Ectodermal cell (in vitro differentiated cells): ENCODE measurements around the gene CD3E.

Experiments
- H3K27ac ChIP-seq: 2 replicates; pipeline ENCODE4 v1.7.0; 2013; ENCODE audit warnings: mild to moderate bottlenecking, low read depth, low read length; ENCODE audit not compliant: insufficient read depth, poor library complexity, severe bottlenecking
- H3K27me3 ChIP-seq: 2 replicates; pipeline ENCODE4 v1.7.0; 2013; ENCODE audit warnings: mild to moderate bottlenecking, low read length; ENCODE audit not compliant: insufficient read depth, control insufficient read depth, poor library complexity, severe bottlenecking
- H3K36me3 ChIP-seq: one replicate; pipeline ENCODE4 v1.7.0; 2013; ENCODE audit warnings: low read length; ENCODE audit not compliant: control insufficient read depth, insufficient read depth
- H3K4me1 ChIP-seq: one replicate; pipeline ENCODE4 v1.7.0; 2013; ENCODE audit warnings: low read length; ENCODE audit not compliant: control insufficient read depth, insufficient read depth
- H3K4me3 ChIP-seq: 2 replicates; pipeline ENCODE4 v1.7.0; 2013; ENCODE audit warnings: low read depth, low read length, control low read depth; ENCODE audit not compliant: insufficient read depth
- H3K9me3 ChIP-seq: 2 replicates; pipeline ENCODE4 v1.7.0; 2013; ENCODE audit warnings: mild to moderate bottlenecking, low read length, moderate library complexity; ENCODE audit not compliant: control insufficient read depth
- WGBS, 2 experiments: methylation state at CpG; one replicate each; pipeline ENCODE4 v1.1.7; 2013; ENCODE audit warnings: missing lambda C conversion rate in 2 of 2; 5-methylcytosine and 5-hydroxymethylcytosine counted together

CD3E gene

DNA sequence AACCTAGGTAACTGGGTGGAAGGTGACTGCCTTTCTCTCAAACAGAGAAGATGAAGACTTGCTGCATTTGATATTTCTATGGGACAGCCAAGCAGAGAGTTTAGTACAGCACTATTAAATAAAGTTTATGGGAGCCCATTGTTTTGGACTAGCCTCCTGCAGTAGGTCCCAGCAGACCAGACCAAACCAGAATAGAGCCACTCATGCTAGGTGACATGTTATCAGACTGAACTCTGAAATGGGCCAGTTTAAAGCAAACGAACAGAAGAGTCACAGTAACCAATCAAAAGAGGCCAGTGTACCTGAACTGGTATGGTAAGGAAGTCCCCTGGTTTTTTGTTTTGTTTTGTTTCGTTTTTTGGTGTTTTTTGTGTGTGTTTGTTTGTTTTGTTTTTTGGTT is 32.5 kb upstream of the CD3E start:
- H3K27ac ChIP-seq: no peak overlapping the region
- no peaks in the 10 kb centered on the region for H3K4me1 ChIP-seq
- peaks cover 26% of the 10 kb centered on the region for H3K27me3 ChIP-seq
- 78 to 85% methylated on average over 2 of the region's 2 CpGs for WGBS, 2 experiments
- no peaks in the 10 kb centered on the region for H3K9me3 ChIP-seq
- no peak overlapping the region for H3K4me3 ChIP-seq
- H3K36me3 ChIP-seq: no peaks in the 10 kb centered on the region

DNA sequence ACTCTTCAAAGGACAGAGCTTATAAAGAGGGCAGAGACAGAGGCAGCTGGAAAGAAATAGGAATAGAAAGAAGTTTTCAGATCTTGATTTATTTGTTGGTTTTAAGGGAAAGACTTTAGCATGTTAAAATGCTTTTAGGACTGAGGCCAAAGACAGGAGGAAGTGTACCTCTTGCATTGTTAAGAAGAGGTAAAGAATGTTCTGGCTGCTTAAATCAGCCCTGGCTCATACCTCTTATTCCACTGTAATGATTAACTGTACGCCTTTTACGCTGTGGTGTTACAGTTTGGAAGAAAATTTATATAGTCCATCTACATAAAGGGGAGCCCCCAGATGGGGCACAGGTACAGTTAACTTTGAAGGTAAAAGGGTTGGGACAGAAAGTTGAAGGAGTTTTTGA is 30.3 kb upstream of the CD3E start:
- Histone ChIP-seq H3K9me3 (no peaks in the 10 kb centered on the region), H3K27me3 (peaks cover 18% of the 10 kb centered on the region), H3K4me1 (no peaks in the 10 kb centered on the region), H3K27ac (no peak overlapping the region), H3K4me3 (no peak overlapping the region), H3K36me3 (no peaks in the 10 kb centered on the region)
- WGBS, 2 experiments: 86 to 100% methylated on average over 1 to 2 of the region's 2 CpGs

DNA sequence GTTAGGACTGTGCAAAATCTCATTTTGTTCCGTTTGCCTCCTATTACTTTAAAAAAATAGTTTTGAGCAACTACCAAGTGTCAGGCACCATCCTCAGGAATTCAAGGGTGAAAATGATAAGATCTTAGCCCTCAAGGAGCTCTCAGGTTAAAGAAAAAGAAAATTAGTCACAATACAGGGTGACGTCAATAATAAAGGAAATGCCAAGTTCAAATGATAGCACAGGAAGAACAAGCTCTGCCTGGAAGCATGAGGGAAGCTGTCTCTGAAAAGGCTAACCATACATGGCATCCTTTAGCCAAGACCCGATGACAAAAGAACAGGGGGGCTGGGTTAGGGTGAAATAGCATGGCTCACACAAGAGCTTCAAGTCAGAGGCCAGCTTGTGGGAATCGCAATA is 29.4 kb upstream of the CD3E start:
- peaks cover 9% of the 10 kb centered on the region for H3K27me3 ChIP-seq
- no peak overlapping the region for H3K27ac ChIP-seq
- no peaks in the 10 kb centered on the region for H3K4me1 ChIP-seq
- WGBS, 2 experiments: 69 to 70% methylated on average over 4 of the region's 4 CpGs
- no peaks in the 10 kb centered on the region for H3K9me3 ChIP-seq
- no peak overlapping the region for H3K4me3 ChIP-seq
- H3K36me3 ChIP-seq: no peaks in the 10 kb centered on the region

DNA sequence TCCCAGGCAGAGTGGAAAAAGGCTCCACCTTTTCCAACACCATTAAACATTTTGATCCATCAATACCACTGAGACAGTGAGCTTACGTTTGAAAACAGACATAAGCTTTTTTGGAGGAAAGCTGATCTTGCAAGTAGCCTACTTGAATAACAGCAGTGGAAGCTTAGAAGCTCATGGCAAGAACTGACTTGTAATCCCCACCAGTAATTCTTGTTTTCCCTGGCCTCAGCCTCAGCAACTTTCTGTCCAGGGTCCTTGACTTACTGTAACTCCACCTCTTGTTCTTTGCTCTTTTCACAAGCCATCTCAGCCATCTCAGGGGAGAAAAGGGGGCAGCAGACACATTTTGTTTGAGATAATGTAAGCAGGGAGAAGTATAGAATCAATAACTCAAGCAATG is 28.1 kb upstream of the CD3E start:
- no peak overlapping the region for H3K4me3 ChIP-seq
- 89 to 94% methylated on average over 1 of the region's 1 CpG for WGBS, 2 experiments

DNA sequence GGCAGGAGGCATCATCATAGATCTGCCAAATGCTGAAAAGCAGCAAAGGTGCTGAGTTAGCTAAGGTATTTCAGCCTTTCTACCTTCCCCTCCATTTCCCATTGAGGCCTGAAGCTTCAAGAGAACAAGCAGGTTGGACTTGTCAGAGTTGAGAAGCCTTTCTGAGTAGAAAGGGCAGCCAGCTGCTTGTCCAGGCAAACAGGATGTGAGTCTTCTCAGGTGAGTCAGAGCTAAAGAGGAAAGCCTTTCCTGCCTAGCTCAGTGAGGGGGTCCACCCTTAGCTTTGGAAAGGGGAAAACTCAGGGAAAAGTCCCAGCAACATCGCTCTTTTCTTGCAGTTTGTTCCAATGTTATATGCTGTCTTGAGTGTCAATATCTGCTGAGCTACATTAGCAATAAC is 27.2 kb upstream of the CD3E start:
- Histone ChIP-seq H3K4me1 (no peaks in the 10 kb centered on the region), H3K4me3 (no peak overlapping the region), H3K36me3 (no peaks in the 10 kb centered on the region), H3K27me3 (peaks cover 6% of the 10 kb centered on the region), H3K27ac (no peak overlapping the region), H3K9me3 (no peaks in the 10 kb centered on the region)
- WGBS, 2 experiments: 85 to 100% methylated on average over 1 of the region's 1 CpG

More for the DNA sequence above, 28.1 kb upstream of the CD3E start:
- Histone ChIP-seq H3K9me3 (no peaks in the 10 kb centered on the region), H3K27me3 (peaks cover 6% of the 10 kb centered on the region), H3K36me3 (no peaks in the 10 kb centered on the region), H3K27ac (no peak overlapping the region), H3K4me1 (no peaks in the 10 kb centered on the region)

DNA sequence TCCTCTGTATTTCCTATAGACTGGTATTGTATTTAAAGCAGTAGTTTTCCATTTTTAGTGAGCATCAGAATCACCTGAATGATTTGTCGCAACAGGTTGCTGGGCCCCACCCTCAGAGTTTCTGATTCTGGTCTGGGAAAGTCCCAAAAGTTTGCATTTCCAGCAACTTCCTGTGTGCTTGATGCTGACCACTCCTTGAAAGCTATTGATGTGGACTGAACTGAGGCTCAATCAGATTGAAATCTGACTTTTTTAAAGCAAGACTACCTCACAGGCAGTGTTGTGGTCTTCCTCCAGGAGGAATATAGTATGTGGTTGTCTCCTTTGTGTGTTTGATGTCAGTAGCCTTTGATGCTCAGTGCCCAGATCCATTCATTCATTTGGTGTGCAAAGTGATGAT is 23.2 kb upstream of the CD3E start:
- H3K4me3 ChIP-seq: no peak overlapping the region
- H3K36me3 ChIP-seq: no peaks in the 10 kb centered on the region
- peaks cover 6% of the 10 kb centered on the region for H3K27me3 ChIP-seq
- H3K4me1 ChIP-seq: no peaks in the 10 kb centered on the region
- 94 to 98% methylated on average over 1 of the region's 1 CpG for WGBS, 2 experiments
- H3K9me3 ChIP-seq: no peaks in the 10 kb centered on the region
- no peak overlapping the region for H3K27ac ChIP-seq

DNA sequence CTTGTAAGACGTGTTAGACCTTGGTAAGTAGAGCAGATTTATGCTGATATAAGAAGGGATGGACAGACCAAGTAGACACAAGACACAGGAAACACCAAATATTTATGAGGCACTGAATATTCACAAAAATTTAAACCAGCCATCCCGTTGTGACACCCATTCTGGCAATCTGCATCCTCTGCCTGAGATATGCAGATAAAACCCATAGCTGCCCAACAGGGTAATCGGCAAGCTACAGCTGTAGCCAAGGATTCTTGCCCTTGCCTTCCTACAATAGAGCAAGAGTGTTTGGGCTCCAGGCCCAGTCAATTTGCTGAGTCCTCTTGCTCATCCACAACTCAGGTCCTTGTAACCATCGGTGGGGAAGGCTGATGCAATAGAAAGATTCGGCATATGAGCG is 21.9 kb upstream of the CD3E start:
- no peaks in the 10 kb centered on the region for H3K36me3 ChIP-seq
- H3K27me3 ChIP-seq: no peaks in the 10 kb centered on the region
- H3K9me3 ChIP-seq: no peaks in the 10 kb centered on the region
- H3K4me1 ChIP-seq: no peaks in the 10 kb centered on the region
- H3K27ac ChIP-seq: no peak overlapping the region
- H3K4me3 ChIP-seq: no peak overlapping the region
- WGBS, 2 experiments: 70 to 76% methylated on average over 6 of the region's 6 CpGs

DNA sequence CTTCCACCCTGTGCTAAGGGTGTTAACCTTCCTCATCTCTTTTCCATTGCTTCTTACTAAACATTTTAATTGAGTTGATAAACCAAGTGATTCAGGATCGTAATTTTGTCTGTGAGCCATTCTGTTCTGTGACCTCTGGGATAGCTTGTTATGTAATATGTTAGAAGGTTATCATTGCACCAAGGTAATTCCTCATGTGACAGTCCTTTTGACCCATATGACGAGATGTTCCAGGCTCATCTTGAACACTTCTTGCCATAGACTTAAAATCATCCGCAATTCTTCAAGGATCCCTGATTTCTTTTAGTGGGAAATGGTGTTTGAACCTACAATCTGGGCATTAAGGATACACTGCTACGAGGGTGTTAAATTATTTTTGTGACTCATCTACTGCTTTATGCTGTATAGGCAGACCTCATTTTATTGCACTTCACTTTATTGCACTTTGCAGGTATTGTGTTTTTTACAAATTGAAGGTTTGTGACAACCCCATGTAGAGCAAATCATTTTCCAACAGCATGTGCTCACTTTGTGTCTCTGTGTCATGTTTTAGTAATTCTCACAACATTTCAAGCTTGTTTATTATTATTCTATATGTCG is 21.4 kb upstream of the CD3E start:
- H3K4me1 ChIP-seq: no peaks in the 10 kb centered on the region
- no peak overlapping the region for H3K4me3 ChIP-seq
- no peak overlapping the region for H3K27ac ChIP-seq
- 95 to 96% methylated on average over 5 of the region's 5 CpGs for WGBS, 2 experiments
- no peaks in the 10 kb centered on the region for H3K36me3 ChIP-seq
- no peaks in the 10 kb centered on the region for H3K27me3 ChIP-seq
- no peaks in the 10 kb centered on the region for H3K9me3 ChIP-seq

DNA sequence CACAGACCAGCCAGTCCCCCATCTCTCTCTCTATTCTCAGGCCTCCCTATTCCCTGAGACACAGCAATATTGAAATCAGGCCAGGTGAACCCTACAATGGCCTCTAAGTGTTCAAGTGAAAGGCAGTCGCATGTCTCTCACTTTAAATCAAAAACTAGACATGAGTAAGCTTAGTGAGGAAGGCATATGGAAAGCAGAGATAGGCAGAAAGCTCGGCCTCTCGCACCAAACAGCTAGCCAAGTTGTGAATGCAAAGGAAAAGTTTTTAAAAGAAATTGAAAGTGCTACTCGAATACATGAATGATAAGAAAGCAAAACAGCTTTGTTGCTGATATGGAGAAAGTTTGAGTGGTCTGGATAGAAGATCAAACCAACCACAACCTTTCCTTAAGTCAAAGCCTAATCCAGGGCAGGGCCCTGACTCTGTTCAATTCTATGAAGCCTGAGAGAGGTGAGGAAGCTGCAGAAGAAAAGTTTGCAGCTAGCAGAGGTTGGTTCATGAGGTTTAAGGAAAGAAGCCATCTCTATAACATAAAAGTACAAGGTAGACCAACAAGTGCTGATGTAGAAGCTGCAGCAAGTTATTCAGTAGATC is 20.7 kb upstream of the CD3E start:
- Histone ChIP-seq H3K27ac (no peak overlapping the region), H3K27me3 (no peaks in the 10 kb centered on the region), H3K9me3 (no peaks in the 10 kb centered on the region), H3K4me1 (no peaks in the 10 kb centered on the region), H3K4me3 (no peak overlapping the region), H3K36me3 (no peaks in the 10 kb centered on the region)
- 88 to 93% methylated on average over 4 of the region's 4 CpGs for WGBS, 2 experiments

DNA sequence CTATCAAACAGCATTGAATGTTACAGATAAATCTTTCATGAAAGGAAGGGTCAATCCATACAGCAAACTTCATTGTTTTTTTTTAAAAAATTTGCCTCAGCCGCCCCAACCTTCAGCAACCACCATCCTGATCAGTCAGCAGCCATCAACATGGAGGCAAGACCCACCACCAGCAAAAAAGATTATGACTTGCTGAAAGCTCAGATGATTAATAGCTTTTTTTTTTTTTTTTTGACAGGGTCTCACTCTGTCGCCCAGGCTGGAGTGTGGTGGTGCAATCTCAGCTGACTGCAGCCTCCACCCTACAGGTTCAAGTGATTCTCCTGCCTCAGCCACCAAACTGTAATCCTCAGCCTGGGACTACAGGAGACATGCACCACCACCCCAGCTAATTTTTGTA is 18.0 kb upstream of the CD3E start:
- H3K27me3 ChIP-seq: no peaks in the 10 kb centered on the region
- no peaks in the 10 kb centered on the region for H3K9me3 ChIP-seq
- H3K4me3 ChIP-seq: no peak overlapping the region
- WGBS, 2 experiments: 72 to 88% methylated on average over 2 of the region's 2 CpGs
- no peaks in the 10 kb centered on the region for H3K36me3 ChIP-seq
- no peaks in the 10 kb centered on the region for H3K4me1 ChIP-seq
- no peak overlapping the region for H3K27ac ChIP-seq

DNA sequence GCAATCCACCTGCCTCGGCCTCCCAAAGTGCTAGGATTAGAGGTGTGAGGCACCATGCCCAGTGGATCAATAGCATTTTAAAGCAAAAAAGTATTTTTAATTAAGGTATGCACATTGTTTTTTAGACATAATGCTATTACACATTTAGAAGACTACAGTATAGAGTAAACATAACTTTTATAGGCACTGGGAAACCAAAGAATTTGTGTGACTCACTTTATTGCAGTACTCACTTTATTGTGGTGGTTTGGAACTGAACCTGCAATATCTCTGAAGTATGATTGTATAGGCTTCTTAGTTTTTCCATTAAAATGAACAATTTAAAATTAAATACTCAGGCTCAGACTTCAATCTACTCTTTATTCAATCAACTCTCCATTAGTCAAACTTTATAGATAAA is 17.5 kb upstream of the CD3E start:
- no peaks in the 10 kb centered on the region for H3K27me3 ChIP-seq
- no peak overlapping the region for H3K27ac ChIP-seq
- H3K36me3 ChIP-seq: no peaks in the 10 kb centered on the region
- WGBS, 2 experiments: 90 to 100% methylated on average over 1 of the region's 1 CpG
- no peaks in the 10 kb centered on the region for H3K9me3 ChIP-seq
- H3K4me1 ChIP-seq: no peaks in the 10 kb centered on the region
- no peak overlapping the region for H3K4me3 ChIP-seq
